Measurements from ENCODE around the gene ERCC6L2.

ERCC6L2 gene

GRCh38 chr9:95962936-95963335 is 87.4 kb downstream of the ERCC6L2 start:
- Histone ChIP-seq H3K4me2 (ENCODE audit: low read length) (no peak overlapping the region), H3K23ac (ENCODE audit: low read length) (no peak overlapping the region), H3K79me2 (ENCODE audit: control insufficient read depth, insufficient read depth, low read length, poor library complexity) (no peaks in the 10 kb centered on the region), H2BK12ac (ENCODE audit: low read length) (no peak overlapping the region), H3K4ac (ENCODE audit: low read depth, low read length) (no peak overlapping the region), H2AFZ (ENCODE audit: insufficient read depth, low read length, poor library complexity) (no peak overlapping the region), H4K12ac (ENCODE audit: low read depth, low read length) (no peak overlapping the region), H3K9me3 (ENCODE audit: insufficient read depth, low read depth, low read length) (no peaks in the 10 kb centered on the region), H4K8ac (ENCODE audit: low read depth, low read length) (no peak overlapping the region), H3K27ac (ENCODE audit: low read depth, low read length) (no peak overlapping the region), H3K18ac (ENCODE audit: low read length) (no peak overlapping the region), H3K4me3 (ENCODE audit: low read depth, low read length) (no peak overlapping the region), H3K9ac (ENCODE audit: low read length) (no peak overlapping the region), H3K14ac (ENCODE audit: low read length) (no peak overlapping the region), H2BK120ac (ENCODE audit: insufficient read depth, low read length, poor library complexity) (no peak overlapping the region), H2AK5ac (ENCODE audit: low read length) (no peak overlapping the region), H3K4me1 (ENCODE audit: control insufficient read depth in 1 of 2, insufficient read depth in 2 of 2, low read length in 2 of 2) (no peaks in the 10 kb centered on the region), H3K27me3 (ENCODE audit: insufficient read depth, low read length) (no peaks in the 10 kb centered on the region), H2BK5ac (ENCODE audit: low read depth, low read length, poor library complexity) (no peak overlapping the region), H4K91ac (ENCODE audit: low read depth, low read length) (no peak overlapping the region), H3K79me1 (ENCODE audit: low read length) (no peaks in the 10 kb centered on the region), H3K36me3 (ENCODE audit: control insufficient read depth in 1 of 2, insufficient read depth in 2 of 2, low read length in 2 of 2) (no peaks in the 10 kb centered on the region)
- DNase-seq: no peak
- WGBS (ENCODE audit: extremely low coverage, insufficient coverage, insufficient read length): no CpG with 5 or more reads among the region's 2 CpGs

DNA sequence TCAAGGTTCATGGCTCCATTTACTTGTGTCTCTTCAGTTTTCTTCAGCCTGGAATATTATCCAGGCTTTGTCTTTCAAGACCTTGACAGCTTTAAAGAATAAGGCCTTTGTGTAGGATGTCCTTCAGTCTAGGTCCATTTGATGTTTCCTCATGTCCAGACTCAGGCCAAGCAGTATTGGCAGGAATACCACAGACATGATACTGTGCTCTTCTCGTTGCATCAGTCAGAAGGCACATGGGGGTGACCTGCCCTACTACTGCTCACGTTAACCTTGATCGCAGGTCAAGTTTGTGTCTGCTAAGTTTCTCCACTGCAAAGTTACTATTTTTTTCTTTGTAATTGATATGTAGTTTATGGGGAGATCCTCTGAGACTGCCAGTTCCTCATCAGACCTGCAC is 88.2 kb downstream of the ERCC6L2 start:
- no peak overlapping the region for H2BK5ac ChIP-seq (ENCODE audit: low read depth, low read length, poor library complexity)
- H3K4ac ChIP-seq (ENCODE audit: low read depth, low read length): no peak overlapping the region
- no peak overlapping the region for H3K9ac ChIP-seq (ENCODE audit: low read length)
- no peak overlapping the region for H3K23ac ChIP-seq (ENCODE audit: low read length)
- H3K4me2 ChIP-seq (ENCODE audit: low read length): no peak overlapping the region
- no peak overlapping the region for H2AK5ac ChIP-seq (ENCODE audit: low read length)
- no peaks in the 10 kb centered on the region for H3K4me1 ChIP-seq (ENCODE audit: control insufficient read depth in 1 of 2, insufficient read depth in 2 of 2, low read length in 2 of 2)
- no peak overlapping the region for H2AFZ ChIP-seq (ENCODE audit: insufficient read depth, low read length, poor library complexity)
- no peak overlapping the region for H3K14ac ChIP-seq (ENCODE audit: low read length)
- no peaks in the 10 kb centered on the region for H3K9me3 ChIP-seq (ENCODE audit: insufficient read depth, low read depth, low read length)
- no peak overlapping the region for H2BK120ac ChIP-seq (ENCODE audit: insufficient read depth, low read length, poor library complexity)
- H4K91ac ChIP-seq (ENCODE audit: low read depth, low read length): no peak overlapping the region
- no peak for DNase-seq
- no CpG with 5 or more reads among the region's 3 CpGs for WGBS (ENCODE audit: extremely low coverage, insufficient coverage, insufficient read length)
- no peaks in the 10 kb centered on the region for H3K79me2 ChIP-seq (ENCODE audit: control insufficient read depth, insufficient read depth, low read length, poor library complexity)
- no peaks in the 10 kb centered on the region for H3K27me3 ChIP-seq (ENCODE audit: insufficient read depth, low read length)
- H3K27ac ChIP-seq (ENCODE audit: low read depth, low read length): no peak overlapping the region
- no peak overlapping the region for H2BK12ac ChIP-seq (ENCODE audit: low read length)
- H4K8ac ChIP-seq (ENCODE audit: low read depth, low read length): no peak overlapping the region
- H3K79me1 ChIP-seq (ENCODE audit: low read length): no peaks in the 10 kb centered on the region
- no peak overlapping the region for H4K12ac ChIP-seq (ENCODE audit: low read depth, low read length)
- H3K36me3 ChIP-seq (ENCODE audit: control insufficient read depth in 1 of 2, insufficient read depth in 2 of 2, low read length in 2 of 2): no peaks in the 10 kb centered on the region
- H3K4me3 ChIP-seq (ENCODE audit: low read depth, low read length): no peak overlapping the region
- no peak overlapping the region for H3K18ac ChIP-seq (ENCODE audit: low read length)

DNA sequence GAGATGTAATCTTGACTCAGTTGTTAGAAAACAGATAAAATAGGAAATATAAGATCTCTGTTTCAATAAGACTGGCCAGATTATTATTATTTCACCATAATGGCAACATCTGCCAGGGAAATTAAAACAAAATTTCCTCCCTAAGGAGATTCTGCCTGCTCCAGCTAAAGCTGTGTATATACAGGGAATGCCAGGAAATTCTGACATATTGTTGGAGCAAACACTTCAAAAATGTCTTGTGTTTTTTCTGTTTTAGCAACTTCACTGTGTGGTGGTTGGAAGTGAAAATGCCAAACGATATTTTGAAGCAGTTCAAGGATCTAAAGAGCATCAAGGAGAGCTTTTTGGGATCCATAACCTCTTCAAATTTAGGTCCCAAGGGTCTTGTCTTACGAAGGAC is 90.8 kb downstream of the ERCC6L2 start:
- no peak overlapping the region for H3K4ac ChIP-seq (ENCODE audit: low read depth, low read length)
- no peaks in the 10 kb centered on the region for H3K9me3 ChIP-seq (ENCODE audit: insufficient read depth, low read depth, low read length)
- H3K79me2 ChIP-seq (ENCODE audit: control insufficient read depth, insufficient read depth, low read length, poor library complexity): no peaks in the 10 kb centered on the region
- no peak overlapping the region for H2BK5ac ChIP-seq (ENCODE audit: low read depth, low read length, poor library complexity)
- no peak overlapping the region for H3K4me3 ChIP-seq (ENCODE audit: low read depth, low read length)
- no peak overlapping the region for H3K23ac ChIP-seq (ENCODE audit: low read length)
- no peak overlapping the region for H3K4me2 ChIP-seq (ENCODE audit: low read length)
- no peak overlapping the region for H4K8ac ChIP-seq (ENCODE audit: low read depth, low read length)
- no peak overlapping the region for H4K12ac ChIP-seq (ENCODE audit: low read depth, low read length)
- no peak overlapping the region for H3K27ac ChIP-seq (ENCODE audit: low read depth, low read length)
- DNase-seq: no peak
- no peaks in the 10 kb centered on the region for H3K79me1 ChIP-seq (ENCODE audit: low read length)
- WGBS (ENCODE audit: extremely low coverage, insufficient coverage, insufficient read length): no CpG with 5 or more reads among the region's 2 CpGs
- H4K91ac ChIP-seq (ENCODE audit: low read depth, low read length): no peak overlapping the region
- H3K27me3 ChIP-seq (ENCODE audit: insufficient read depth, low read length): no peaks in the 10 kb centered on the region
- H3K14ac ChIP-seq (ENCODE audit: low read length): no peak overlapping the region
- H3K4me1 ChIP-seq (ENCODE audit: control insufficient read depth in 1 of 2, insufficient read depth in 2 of 2, low read length in 2 of 2): no peaks in the 10 kb centered on the region
- H2AK5ac ChIP-seq (ENCODE audit: low read length): no peak overlapping the region
- no peak overlapping the region for H2BK12ac ChIP-seq (ENCODE audit: low read length)
- H3K18ac ChIP-seq (ENCODE audit: low read length): no peak overlapping the region
- no peak overlapping the region for H2AFZ ChIP-seq (ENCODE audit: insufficient read depth, low read length, poor library complexity)
- no peaks in the 10 kb centered on the region for H3K36me3 ChIP-seq (ENCODE audit: control insufficient read depth in 1 of 2, insufficient read depth in 2 of 2, low read length in 2 of 2)
- H2BK120ac ChIP-seq (ENCODE audit: insufficient read depth, low read length, poor library complexity): no peak overlapping the region
- H3K9ac ChIP-seq (ENCODE audit: low read length): no peak overlapping the region

- Histone ChIP-seq H2BK5ac (ENCODE audit: low read depth, low read length, poor library complexity) (no peak overlapping the region), H4K8ac (ENCODE audit: low read depth, low read length) (no peak overlapping the region), H3K9me3 (ENCODE audit: insufficient read depth, low read depth, low read length) (no peaks in the 10 kb centered on the region), H3K79me1 (ENCODE audit: low read length) (no peaks in the 10 kb centered on the region), H2AK5ac (ENCODE audit: low read length) (no peak overlapping the region), H3K4me2 (ENCODE audit: low read length) (no peak overlapping the region), H4K91ac (ENCODE audit: low read depth, low read length) (no peak overlapping the region), H3K23ac (ENCODE audit: low read length) (no peak overlapping the region), H3K4me1 (ENCODE audit: control insufficient read depth in 1 of 2, insufficient read depth in 2 of 2, low read length in 2 of 2) (no peaks in the 10 kb centered on the region), H3K27ac (ENCODE audit: low read depth, low read length) (no peak overlapping the region), H4K12ac (ENCODE audit: low read depth, low read length) (no peak overlapping the region), H3K14ac (ENCODE audit: low read length) (no peak overlapping the region), H3K79me2 (ENCODE audit: control insufficient read depth, insufficient read depth, low read length, poor library complexity) (no peaks in the 10 kb centered on the region), H3K4ac (ENCODE audit: low read depth, low read length) (no peak overlapping the region), H3K27me3 (ENCODE audit: insufficient read depth, low read length) (no peaks in the 10 kb centered on the region), H3K18ac (ENCODE audit: low read length) (no peak overlapping the region), H2BK120ac (ENCODE audit: insufficient read depth, low read length, poor library complexity) (no peak overlapping the region), H2AFZ (ENCODE audit: insufficient read depth, low read length, poor library complexity) (no peak overlapping the region), H2BK12ac (ENCODE audit: low read length) (no peak overlapping the region), H3K9ac (ENCODE audit: low read length) (no peak overlapping the region), H3K36me3 (ENCODE audit: control insufficient read depth in 1 of 2, insufficient read depth in 2 of 2, low read length in 2 of 2) (peaks cover 0 to 5% of the 10 kb centered on the region in 2 experiments), H3K4me3 (ENCODE audit: low read depth, low read length) (no peak overlapping the region)
- DNase-seq: peak; percentile 30 to 77
These were observed 94.8 kb downstream of the ERCC6L2 start for GRCh38 chr9:95970317-95970716.

Data from trophoblast cell (in vitro differentiated cells and primary cell).